HEK293 (cell line): ENCODE measurements around the gene HOXC10.

Source experiments
- CTCF ChIA-PET: fragments of 350-600 bp; formaldehyde crosslinking; extraction: SDS; loops from one replicate; lab custom pipeline; 2021; ENCODE audit warnings: antibody characterized with exemption; lab: Yijun Ruan, JAX
- POLR2A ChIA-PET: fragments of 300-600 bp; formaldehyde crosslinking; extraction: SDS; loops from one replicate; lab custom pipeline; 2020; ENCODE audit warnings: antibody characterized with exemption, inconsistent platforms; lab: Yijun Ruan, JAX
- H3K27ac ChIP-seq: fragments of 200-500 bp; sonication (Bioruptor generic); 2 replicates; pipeline ENCODE4 v1.5.1; 2014; ENCODE audit warnings: low read depth, low read length, control low read depth, inconsistent platforms; ENCODE audit errors: extremely low read depth
- H3K36me3 ChIP-seq, 2 experiments: fragments of 200-500 bp in 1 of 2; sonication (Bioruptor generic) in 1 of 2; 1 replicate in 1 of 2; 2 replicates in 1 of 2; pipeline ENCODE4 v1.5.1; 2014 to 2017; ENCODE audit warnings: inconsistent platforms in 2 of 2, low read length in 2 of 2; ENCODE audit not compliant: control insufficient read depth in 2 of 2, insufficient read depth in 1 of 2
- H3K4me1 ChIP-seq: fragments of 200-500 bp; sonication (Bioruptor generic); 2 replicates; pipeline ENCODE4 v1.5.1; 2014; ENCODE audit warnings: mild to moderate bottlenecking, low read length, inconsistent platforms; ENCODE audit not compliant: control insufficient read depth, insufficient read depth
- H3K4me3 ChIP-seq: 2 replicates; pipeline ENCODE4 v1.5.1; 2011; ENCODE audit warnings: low read depth, mild to moderate bottlenecking, control low read depth, low read length, moderate library complexity
- H3K9me3 ChIP-seq: fragments of 200-500 bp; sonication (Bioruptor generic); 2 replicates; pipeline ENCODE4 v1.5.1; 2014; ENCODE audit warnings: low read depth, low read length, inconsistent platforms; ENCODE audit not compliant: control insufficient read depth, insufficient read depth
- ATF2 ChIP-seq: fragments of 450-650 bp; formaldehyde crosslinking; IDR thresholded peaks from 2 replicates; pipeline ENCODE4 v1.5.1; 2016; ENCODE audit warnings: missing biosample characterization, missing genetic modification characterization, low read depth
- EGR2 ChIP-seq: fragments of 450-650 bp; formaldehyde crosslinking; IDR thresholded peaks from 2 replicates; pipeline ENCODE4 v1.5.1; 2016; ENCODE audit warnings: low read depth, missing biosample characterization, missing genetic modification characterization
- KLF9 ChIP-seq: fragments of 450-650 bp; formaldehyde crosslinking; IDR thresholded peaks from 2 replicates; pipeline ENCODE4 v1.5.1; 2016; ENCODE audit warnings: missing biosample characterization, missing genetic modification characterization, low read depth
- MEIS1 ChIP-seq: sonication (generic); formaldehyde crosslinking; IDR thresholded peaks from 2 replicates; pipeline ENCODE4 v1.8.1; 2022; ENCODE audit warnings: missing genetic modification reagents, mild to moderate bottlenecking, borderline replicate concordance
- SP3 ChIP-seq: fragments of 450-650 bp; formaldehyde crosslinking; IDR thresholded peaks from 2 replicates; pipeline ENCODE4 v1.5.1; 2016; ENCODE audit warnings: missing biosample characterization, missing genetic modification characterization
- ZBTB11 ChIP-seq: fragments of 450-650 bp; formaldehyde crosslinking; conservative IDR thresholded peaks from 2 replicates; pipeline ENCODE4 v1.5.1; 2016; ENCODE audit warnings: low read depth, missing biosample characterization, missing genetic modification characterization
- ZBTB17 ChIP-seq: fragments of 450-650 bp; formaldehyde crosslinking; IDR thresholded peaks from 2 replicates; pipeline ENCODE4 v1.5.1; 2016; ENCODE audit warnings: missing biosample characterization, missing genetic modification characterization
- ZBTB44 ChIP-seq: fragments of 450-650 bp; IDR thresholded peaks from 2 replicates; pipeline ENCODE4 v1.5.1; 2018; ENCODE audit warnings: missing biosample characterization, mild to moderate bottlenecking, missing genetic modification characterization
- ZNF174 ChIP-seq: fragments of 450-650 bp; formaldehyde crosslinking; IDR thresholded peaks from 2 replicates; pipeline ENCODE4 v1.5.0; 2017; ENCODE audit warnings: missing biosample characterization, mild to moderate bottlenecking, missing genetic modification characterization
- ZNF248 ChIP-seq: fragments of 450-650 bp; formaldehyde crosslinking; IDR thresholded peaks from 2 replicates; pipeline ENCODE4 v1.5.1; 2017; ENCODE audit warnings: missing biosample characterization, missing genetic modification characterization
- ZNF274 ChIP-seq, 2 experiments: fragments of 200-500 bp in 1 of 2; fragments of 450-650 bp in 1 of 2; sonication (Bioruptor generic) in 1 of 2; formaldehyde crosslinking in 1 of 2; IDR thresholded peaks; 2 replicates each; pipeline versions ENCODE4 v1.5.1 to v1.6.1; 2014 to 2016; ENCODE audit warnings: borderline replicate concordance in 1 of 2, inconsistent platforms in 1 of 2, low read length in 1 of 2, missing biosample characterization in 1 of 2, missing genetic modification characterization in 1 of 2
- ZNF48 ChIP-seq: fragments of 450-650 bp; formaldehyde crosslinking; IDR thresholded peaks from 2 replicates; pipeline ENCODE4 v1.5.1; 2016; ENCODE audit warnings: missing biosample characterization, missing genetic modification characterization
- ZNF518A ChIP-seq: fragments of 450-650 bp; formaldehyde crosslinking; conservative IDR thresholded peaks from 2 replicates; pipeline ENCODE4 v1.5.1; 2016; ENCODE audit warnings: low read depth, missing biosample characterization, missing genetic modification characterization
- ZNF529 ChIP-seq: fragments of 450-650 bp; formaldehyde crosslinking; IDR thresholded peaks from 2 replicates; pipeline ENCODE4 v1.5.1; 2017; ENCODE audit warnings: missing genetic modification characterization, missing biosample characterization; ENCODE audit not compliant: insufficient replicate concordance
- ZNF544 ChIP-seq: fragments of 450-650 bp; formaldehyde crosslinking; IDR thresholded peaks from 2 replicates; pipeline ENCODE4 v1.5.0; 2017; ENCODE audit warnings: missing biosample characterization, missing genetic modification characterization
- ZNF558 ChIP-seq: fragments of 450-650 bp; formaldehyde crosslinking; IDR thresholded peaks from 2 replicates; pipeline ENCODE4 v1.5.1; 2016; ENCODE audit warnings: missing biosample characterization, missing genetic modification characterization
- ZNF610 ChIP-seq: fragments of 450-650 bp; formaldehyde crosslinking; IDR thresholded peaks from 2 replicates; pipeline ENCODE4 v1.5.1; 2016; ENCODE audit warnings: missing biosample characterization, missing genetic modification characterization, borderline replicate concordance
- ZNF658 ChIP-seq: fragments of 450-650 bp; formaldehyde crosslinking; IDR thresholded peaks from 2 replicates; pipeline ENCODE4; 2016; ENCODE audit warnings: missing biosample characterization, missing genetic modification characterization
- ZNF707 ChIP-seq: fragments of 450-650 bp; formaldehyde crosslinking; IDR thresholded peaks from 2 replicates; pipeline ENCODE4 v1.5.1; 2016; ENCODE audit warnings: missing biosample characterization, missing genetic modification characterization
- ZNF76 ChIP-seq: fragments of 450-650 bp; formaldehyde crosslinking; IDR thresholded peaks from 2 replicates; pipeline ENCODE4; 2016; ENCODE audit warnings: low read depth, missing biosample characterization, missing genetic modification characterization, borderline replicate concordance
- ZNF830 ChIP-seq: fragments of 450-650 bp; IDR thresholded peaks from 2 replicates; pipeline ENCODE4 v1.5.0; 2018; ENCODE audit warnings: missing biosample characterization, missing genetic modification characterization, low read depth, mild to moderate bottlenecking, moderate library complexity

Gene HOXC10

GRCh38 chr12:54005531-54005852 lies 20.5 kb downstream of the HOXC10 start:
- TF ChIP-seq ZBTB11 (peak; percentile 31; the same call in 1 of the 2 replicates), SP3 (tag by site-specific recombination) (no peak)
- Histone ChIP-seq H3K36me3 (peaks cover 8 to 15% of the 10 kb centered on the region in 2 experiments; a peak in 2 of 3 replicates), H3K27ac (no peak overlapping the region), H3K4me1 (peaks cover 37% of the 10 kb centered on the region), H3K4me3 (no peak overlapping the region), H3K9me3 (no peaks in the 10 kb centered on the region)
- ChIA-PET CTCF (interaction anchor here (0.6 to 7.9 kb wide), 22 partner anchors 10 to 353 kb away, joined by 3 to 111 read pairs (median 6); partner anchors contain the start of genes HOXC10, HOXC5, HOXC6 and SMUG1), POLR2A (no interaction called here)

- ChIA-PET CTCF (interaction anchor here (0.6 to 7.9 kb wide), 27 partner anchors 10 to 353 kb away, joined by 3 to 111 read pairs (median 7); partner anchors contain the start of genes HOXC10, HOXC5, HOXC6 and SMUG1), POLR2A (no interaction called here)
- Histone ChIP-seq H3K36me3 (peaks cover 8 to 15% of the 10 kb centered on the region in 2 experiments; a peak in 2 of 3 replicates), H3K9me3 (no peaks in the 10 kb centered on the region), H3K4me1 (peaks cover 40% of the 10 kb centered on the region), H3K27ac (peak overlapping the region; percentile 45; the same call in 1 of the 2 replicates), H3K4me3 (no peak overlapping the region)
- TF ChIP-seq ZNF248 (no peak), ZNF707 (no peak), KLF9 (no peak), ZNF610 (tag by site-specific recombination) (no peak), ZNF274 (IDR thresholded peaks at IDR 0.05; ENCODE audit: low read length) (no peak), ZNF274 (tag by site-specific recombination; IDR thresholded peaks at IDR 0.05; ENCODE audit: borderline replicate concordance) (no peak), ZNF76 (0 out of 2 replicates have a peak, but pooled peaks have one; percentile 16), ZNF658 (tag by site-specific recombination) (no peak), ZNF830 (tag by site-specific recombination) (no peak), ZNF48 (tag by site-specific recombination) (no peak), ZNF558 (tag by site-specific recombination) (peak; percentile 40; the same call in 1 of the 2 replicates), ZNF529 (no peak), EGR2 (tag by site-specific recombination) (no peak), SP3 (tag by site-specific recombination) (peak; percentile 14; the same call in 1 of the 2 replicates), MEIS1 (CRISPR knock-in tag) (no peak), ZBTB44 (peak; percentile 59), ZNF174 (tag by site-specific recombination) (no peak), ZNF518A (tag by site-specific recombination) (no peak), ZNF544 (tag by site-specific recombination) (no peak), ZBTB17 (tag by site-specific recombination) (peak; percentile 36; the same call in 1 of the 2 replicates), ATF2 (tag by site-specific recombination) (no peak)
These were observed 21.1 kb downstream of the HOXC10 start for GRCh38 chr12:54005853-54006558.
